ENCODE results near the gene KLF6. TPM values are rescaled to one million over a fixed set of nuclear protein-coding genes. Genes with fewer than 3 reads are reported as not detected.

Gene KLF6
- total and polyA plus RNA-seq, 2 donors (not counting 3 experiments of a cell fraction or from before 2014, with no cell fraction given): 183 to 307 TPM

GRCh38 chr10:3813267-3813666, 28.3 kb upstream of the KLF6 start:
- CTCF ChIA-PET: interaction anchor here (1.2 kb wide), 1 partner anchor 16 kb away, joined by 3 read pairs; no protein-coding TSS in a partner anchor
- no peak overlapping the region for H3K27ac ChIP-seq (ENCODE audit: insufficient read depth, low read depth, low read length)
- no peak overlapping the region for H3K4me2 ChIP-seq (ENCODE audit: insufficient read depth, low read length)
- no peaks in the 10 kb centered on the region for H3K9me1 ChIP-seq (replicated peaks; ENCODE audit: control insufficient read depth, extremely low read depth, insufficient read depth, low read length)
- H3K79me2 ChIP-seq (ENCODE audit: control insufficient read depth, insufficient read depth, low read length): no peaks in the 10 kb centered on the region
- H3K4me1 ChIP-seq (ENCODE audit: control insufficient read depth, extremely low read depth, insufficient read depth, low read length): peaks cover 36% of the 10 kb centered on the region
- POLR2A ChIA-PET: no interaction called here
- no peak overlapping the region for H3K4me3 ChIP-seq (replicated peaks in 1 of 3; ENCODE audit: insufficient read depth in 1 of 3, low read depth in 1 of 3, low read length in 3 of 3)
- no peak overlapping the region for H2AFZ ChIP-seq (ENCODE audit: low read depth, low read length)
- no peak overlapping the region for H3K9ac ChIP-seq (replicated peaks; ENCODE audit: extremely low read depth, insufficient read depth, low read length)
- FAIRE-seq: no peak
- BruUV-seq (replicated peaks): no TSS peak
- H3K9me3 ChIP-seq (replicated peaks; ENCODE audit: control insufficient read depth, insufficient read depth, low read length): no peaks in the 10 kb centered on the region
- no peak for DNase-seq (ENCODE audit: low read depth, low spot score)
- TF ChIP-seq MAX (IDR thresholded peaks at IDR 0.05; ENCODE audit: insufficient read depth, insufficient read length) (no peak), MYC (IDR thresholded peaks at IDR 0.05; ENCODE audit: low read depth, low read length) (no peak), FOS (IDR thresholded peaks at IDR 0.05; ENCODE audit: borderline replicate concordance, insufficient read depth, low read length) (no peak), GATA2 (IDR thresholded peaks at IDR 0.05; ENCODE audit: insufficient read depth, insufficient read length, low read depth, low read length) (no peak), POLR2A (IDR thresholded peaks at IDR 0.05; ENCODE audit: low read depth, low read length) (no peak), POLR2AphosphoS5 (IDR thresholded peaks at IDR 0.05; ENCODE audit: insufficient read depth, low read depth, low read length) (no peak), CTCF (IDR thresholded peaks at IDR 0.05; ENCODE audit: extremely low read depth in 1 of 2, insufficient read depth in 1 of 2, low read depth in 1 of 2, low read length in 2 of 2) (no peak), JUN (IDR thresholded peaks at IDR 0.05; ENCODE audit: borderline replicate concordance, insufficient read depth, insufficient read length, low read depth) (no peak), EZH2 (IDR thresholded peaks at IDR 0.05; ENCODE audit: borderline replicate concordance, low read depth, low read length, severe bottlenecking) (no peak)
- dilution Hi-C loops (cut with MboI; ENCODE audit: extremely low pct_ligation_motif_present, low sequenced_read_pairs): no loop called here
- H3K36me3 ChIP-seq (ENCODE audit: control insufficient read depth in 2 of 2, extremely low read depth in 1 of 2, insufficient read depth in 2 of 2, low read length in 2 of 2): no peaks in the 10 kb centered on the region
- H4K20me1 ChIP-seq (replicated peaks; ENCODE audit: control insufficient read depth, extremely low read depth, insufficient read depth, low read length): no peaks in the 10 kb centered on the region
- intact Hi-C loops (cut with micrococcal nuclease): no loop called here
- no peaks in the 10 kb centered on the region for H3K27me3 ChIP-seq (ENCODE audit: control insufficient read depth in 2 of 2, insufficient read depth in 2 of 2, low read length in 2 of 2)

Measured in endothelial cell of umbilical vein (primary cell).